Measurements from ENCODE around the gene ATP6V0D1.

DNA sequence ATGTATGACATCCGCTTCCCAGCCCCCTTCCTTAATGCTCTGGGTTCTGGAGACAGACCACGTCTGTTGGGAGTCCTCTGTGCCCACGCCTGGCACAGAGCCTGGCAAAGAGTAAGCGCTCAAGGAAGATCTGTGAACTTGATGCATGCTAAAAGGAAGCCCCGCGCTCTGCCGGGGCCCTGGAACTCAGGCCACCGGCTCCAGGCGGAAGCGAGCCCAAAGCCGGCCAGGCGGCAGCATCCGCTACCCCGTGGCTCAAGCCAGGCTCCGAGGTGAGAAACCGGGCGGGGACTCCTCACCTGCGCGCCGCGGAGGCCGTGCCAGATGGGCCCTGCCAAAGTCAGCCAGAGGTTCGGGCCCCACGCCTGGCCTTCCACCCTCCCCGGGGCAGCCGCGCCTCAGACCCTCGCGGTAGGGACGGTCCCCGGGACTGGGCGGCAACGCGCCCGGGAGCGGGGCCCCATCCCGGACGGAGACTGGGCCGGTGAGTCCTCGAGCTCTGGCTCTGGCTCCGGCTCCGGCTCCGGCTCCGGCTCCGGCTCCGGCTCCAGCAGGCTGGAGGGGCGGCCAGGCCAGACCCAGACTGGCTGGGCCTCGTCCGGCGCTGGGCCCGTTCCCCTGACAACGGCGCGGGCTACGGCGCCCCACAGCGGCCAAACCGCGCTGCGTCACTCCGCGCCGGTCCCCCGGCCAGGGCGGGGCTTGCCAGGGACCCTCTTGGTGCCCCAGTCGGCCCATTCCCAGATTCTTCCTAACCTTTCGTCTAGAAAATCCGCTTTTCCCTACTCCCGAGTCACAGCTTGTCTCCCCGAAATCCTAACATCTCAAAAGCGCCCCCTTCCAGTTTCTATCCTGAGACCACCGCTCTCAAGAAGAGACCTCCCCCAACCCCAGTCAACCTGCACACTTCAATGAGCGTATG lies 64.8 kb downstream of the ATP6V0D1 start, which contains the start of gene ZDHHC1:
- TF ChIP-seq, protein P1, sequence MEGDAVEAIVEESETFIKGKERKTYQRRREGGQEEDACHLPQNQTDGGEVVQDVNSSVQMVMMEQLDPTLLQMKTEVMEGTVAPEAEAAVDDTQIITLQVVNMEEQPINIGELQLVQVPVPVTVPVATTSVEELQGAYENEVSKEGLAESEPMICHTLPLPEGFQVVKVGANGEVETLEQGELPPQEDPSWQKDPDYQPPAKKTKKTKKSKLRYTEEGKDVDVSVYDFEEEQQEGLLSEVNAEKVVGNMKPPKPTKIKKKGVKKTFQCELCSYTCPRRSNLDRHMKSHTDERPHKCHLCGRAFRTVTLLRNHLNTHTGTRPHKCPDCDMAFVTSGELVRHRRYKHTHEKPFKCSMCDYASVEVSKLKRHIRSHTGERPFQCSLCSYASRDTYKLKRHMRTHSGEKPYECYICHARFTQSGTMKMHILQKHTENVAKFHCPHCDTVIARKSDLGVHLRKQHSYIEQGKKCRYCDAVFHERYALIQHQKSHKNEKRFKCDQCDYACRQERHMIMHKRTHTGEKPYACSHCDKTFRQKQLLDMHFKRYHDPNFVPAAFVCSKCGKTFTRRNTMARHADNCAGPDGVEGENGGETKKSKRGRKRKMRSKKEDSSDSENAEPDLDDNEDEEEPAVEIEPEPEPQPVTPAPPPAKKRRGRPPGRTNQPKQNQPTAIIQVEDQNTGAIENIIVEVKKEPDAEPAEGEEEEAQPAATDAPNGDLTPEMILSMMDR (IDR thresholded peaks at IDR 0.05): peak; percentile 26 to 75 (median 62)
- peak; percentile 42 for TF ChIP-seq POLR2A (IDR thresholded peaks at IDR 0.05)
- no peak for TF ChIP-seq EP300 (IDR thresholded peaks at IDR 0.05)
